Fibroblast of mammary gland (primary cell): ENCODE results near the gene ATRN.

Experiments used
- DNase-seq: peaks from one replicate; pipeline ENCODE4 v3.0.0-alpha.2; 2010; ENCODE audit warnings: low read depth
- H3K4me3 ChIP-seq: 2 replicates; pipeline ENCODE4 v1.5.1; 2011; ENCODE audit warnings: low read depth, mild to moderate bottlenecking, low read length, moderate library complexity; ENCODE audit not compliant: control insufficient read depth
- CTCF ChIP-seq: conservative IDR thresholded peaks from 2 replicates; pipeline ENCODE4 v1.5.1; 2011; ENCODE audit warnings: low read depth, low read length, inconsistent platforms; ENCODE audit not compliant: control insufficient read depth, insufficient read depth

Gene ATRN

GRCh38 chr20:3669710-3670367 lies 199.0 kb downstream of the ATRN start:
- no peak for TF ChIP-seq CTCF
- no peak for DNase-seq
- no peak overlapping the region for H3K4me3 ChIP-seq

- TF ChIP-seq CTCF: peak; percentile 7
- H3K4me3 ChIP-seq: no peak overlapping the region
- DNase-seq: peak; percentile 44
Observed at GRCh38 chr20:3670511-3670910, 199.7 kb downstream of the ATRN start.

- no peak overlapping the region for H3K4me3 ChIP-seq
- no peak for DNase-seq
- TF ChIP-seq CTCF: no peak
Observed at GRCh38 chr20:3670945-3671344, 200.1 kb downstream of the ATRN start.

- DNase-seq: no peak
- no peak for TF ChIP-seq CTCF
- no peak overlapping the region for H3K4me3 ChIP-seq
Observed at GRCh38 chr20:3671986-3672546, 201.2 kb downstream of the ATRN start.

GRCh38 chr20:3672547-3673171 lies 201.8 kb downstream of the ATRN start:
- no peak for DNase-seq
- H3K4me3 ChIP-seq: no peak overlapping the region
- TF ChIP-seq CTCF: no peak

- no peak for TF ChIP-seq CTCF
Observed at GRCh38 chr20:3673221-3674070, 202.6 kb downstream of the ATRN start.

More at GRCh38 chr20:3673221-3674070, 202.6 kb downstream of the ATRN start:
- no peak for DNase-seq
- no peak overlapping the region for H3K4me3 ChIP-seq
